Neural cell (in vitro differentiated cells): ENCODE measurements around the gene CBFA2T2. TPM values are rescaled to one million over a fixed set of nuclear protein-coding genes. Genes with fewer than 3 reads are reported as not detected.

Experiments used
- H2AFZ ChIP-seq: fragments of 200-600, 300-800 bp; sonication (generic), shearing (Covaris generic); 2 replicates; pipeline ENCODE4 v1.6.0; 2014; ENCODE audit warnings: low read depth, mild to moderate bottlenecking, antibody characterized with exemption, low read length, moderate library complexity
- H3F3A ChIP-seq: fragments of 200-600 bp; shearing (Covaris generic); 2 replicates; pipeline ENCODE4 v1.6.1; 2016; ENCODE audit warnings: mild to moderate bottlenecking, moderate library complexity, mixed read lengths, antibody characterized with exemption, low read length; ENCODE audit not compliant: insufficient read depth, poor library complexity, severe bottlenecking
- H3K27ac ChIP-seq: fragments of 200-600, 300-800 bp; sonication (generic), shearing (Covaris generic); 2 replicates; pipeline ENCODE4 v1.5.1; 2014; ENCODE audit warnings: mild to moderate bottlenecking, low read length, moderate library complexity
- H3K27me3 ChIP-seq: fragments of 300-800, 200-600 bp; sonication (generic), shearing (Covaris generic); 2 replicates; pipeline ENCODE4 v1.6.0; 2014; ENCODE audit warnings: mild to moderate bottlenecking, low read depth, low read length, moderate library complexity; ENCODE audit not compliant: insufficient read depth
- H3K36me3 ChIP-seq: fragments of 300-800, 200-600 bp; sonication (generic), shearing (Covaris generic); 2 replicates; pipeline ENCODE4 v1.5.1; 2014; ENCODE audit warnings: mild to moderate bottlenecking, antibody characterized with exemption, low read length, moderate library complexity; ENCODE audit not compliant: insufficient read depth
- H3K4me2 ChIP-seq: fragments of 300-800, 200-600 bp; sonication (generic), shearing (Covaris generic); 2 replicates; pipeline ENCODE4 v1.6.0; 2014; ENCODE audit warnings: mild to moderate bottlenecking, low read length
- H3K4me3 ChIP-seq: fragments of 300-800, 200-600 bp; sonication (generic), shearing (Covaris generic); 2 replicates; pipeline ENCODE4 v1.5.1; 2014; ENCODE audit warnings: mild to moderate bottlenecking, low read length, moderate library complexity
- H3K79me2 ChIP-seq: fragments of 200-600 bp; shearing (Covaris generic); replicated peaks from 2 replicates; pipeline ENCODE4 v1.6.0; 2014; ENCODE audit warnings: mild to moderate bottlenecking, low read length, moderate library complexity; ENCODE audit not compliant: insufficient read depth
- H3K9ac ChIP-seq: fragments of 300-800, 200-600 bp; sonication (generic), shearing (Covaris generic); 2 replicates; pipeline ENCODE4 v1.6.1; 2016; ENCODE audit warnings: mild to moderate bottlenecking, low read length, mixed read lengths
- H3K9me2 ChIP-seq: fragments of 200-600 bp; shearing (Covaris generic); 2 replicates; pipeline ENCODE4 v1.6.1; 2016; ENCODE audit warnings: mild to moderate bottlenecking, low read length, mixed read lengths; ENCODE audit not compliant: insufficient read depth
- H3K9me3 ChIP-seq: fragments of 200-600, 300-800 bp; sonication (generic), shearing (Covaris generic); 2 replicates; pipeline ENCODE4 v1.6.1; 2016; ENCODE audit warnings: mild to moderate bottlenecking, mixed run types, low read length, moderate library complexity, mixed read lengths
- H4K20me1 ChIP-seq: fragments of 200-600 bp; shearing (Covaris generic); 2 replicates; pipeline ENCODE4 v1.6.1; 2016; ENCODE audit warnings: mild to moderate bottlenecking, mixed run types; ENCODE audit not compliant: insufficient read depth
- EP300 ChIP-seq: fragments of 450-650 bp; conservative IDR thresholded peaks from 2 replicates; pipeline ENCODE4 v1.6.1; 2014; ENCODE audit warnings: antibody characterized with exemption, mild to moderate bottlenecking, moderate library complexity; ENCODE audit not compliant: poor library complexity, severe bottlenecking
- EZH2 ChIP-seq: fragments of 200-600, 300-800 bp; shearing (Covaris generic), sonication (generic); IDR thresholded peaks from 2 replicates; pipeline ENCODE4 v1.6.1; 2014; ENCODE audit warnings: antibody characterized with exemption, low read length, borderline replicate concordance, mild to moderate bottlenecking; ENCODE audit not compliant: insufficient read depth, poor library complexity, severe bottlenecking
- MXI1 ChIP-seq: fragments of 450-650 bp; conservative IDR thresholded peaks from 2 replicates; pipeline ENCODE4 v1.6.1; 2014; ENCODE audit warnings: antibody characterized with exemption, mild to moderate bottlenecking; ENCODE audit not compliant: poor library complexity, severe bottlenecking
- POLR2AphosphoS5 ChIP-seq: IDR thresholded peaks from 2 replicates; pipeline ENCODE4 v1.6.1; 2012
- RAD21 ChIP-seq: fragments of 450-650 bp; conservative IDR thresholded peaks from 2 replicates; pipeline ENCODE4 v1.6.1; 2014; ENCODE audit warnings: antibody characterized with exemption, mild to moderate bottlenecking, moderate library complexity
- SMC3 ChIP-seq: fragments of 450-650 bp; conservative IDR thresholded peaks from 2 replicates; pipeline ENCODE4 v1.6.1; 2014; ENCODE audit warnings: antibody characterized with exemption, mild to moderate bottlenecking, moderate library complexity; ENCODE audit not compliant: poor library complexity
- TAF1 ChIP-seq: IDR thresholded peaks from 2 replicates; pipeline ENCODE4 v1.6.1; 2012; ENCODE audit warnings: low read depth
- polyA plus RNA-seq: library from polyadenylated mRNA; depleted of rRNA; stranded (reverse); fragments of >200 nt; gene quantifications from 2 replicates; pipeline ENCODE4 v1.2.3, GENCODE V29; 2014
- TF ChIP-seq, protein P1 (sequence below): IDR thresholded peaks from 2 replicates; pipeline ENCODE4 v1.6.1; 2012; ENCODE audit warnings: borderline replicate concordance
- TF ChIP-seq, protein P2 (sequence below): fragments of 450-650 bp; IDR thresholded peaks from 2 replicates; pipeline ENCODE4 v1.5.1; 2014; ENCODE audit warnings: antibody characterized with exemption, mild to moderate bottlenecking, moderate library complexity; ENCODE audit not compliant: poor library complexity, severe bottlenecking

CBFA2T2 gene
- polyA plus RNA-seq, 1 donor from 2014 or later = 15.9 TPM

GRCh38 chr20:33686100-33686983 lies 196.4 kb downstream of the CBFA2T2 start, which contains the start of gene E2F1:
E2F1 (minus strand) TSS chr20:33686385; CDS start chr20:33686264, 121 bp downstream.
- Histone ChIP-seq H3F3A (no peaks in the 10 kb centered on the region), H4K20me1 (no peaks in the 10 kb centered on the region), H3K27me3 (no peaks in the 10 kb centered on the region), H3K36me3 (no peaks in the 10 kb centered on the region), H3K4me2 (peak within 1 kb of the TSS; percentile 39), H3K9me3 (no peaks in the 10 kb centered on the region), H3K79me2 (peaks cover 10% of the 10 kb centered on the region), H2AFZ (peak within 1 kb of the TSS; percentile 96), H3K9ac (peak within 1 kb of the TSS; percentile 63), H3K4me3 (peak within 1 kb of the TSS; percentile 66), H3K27ac (peak within 1 kb of the TSS; percentile 56), H3K9me2 (no peaks in the 10 kb centered on the region)
- TF ChIP-seq, protein P1, sequence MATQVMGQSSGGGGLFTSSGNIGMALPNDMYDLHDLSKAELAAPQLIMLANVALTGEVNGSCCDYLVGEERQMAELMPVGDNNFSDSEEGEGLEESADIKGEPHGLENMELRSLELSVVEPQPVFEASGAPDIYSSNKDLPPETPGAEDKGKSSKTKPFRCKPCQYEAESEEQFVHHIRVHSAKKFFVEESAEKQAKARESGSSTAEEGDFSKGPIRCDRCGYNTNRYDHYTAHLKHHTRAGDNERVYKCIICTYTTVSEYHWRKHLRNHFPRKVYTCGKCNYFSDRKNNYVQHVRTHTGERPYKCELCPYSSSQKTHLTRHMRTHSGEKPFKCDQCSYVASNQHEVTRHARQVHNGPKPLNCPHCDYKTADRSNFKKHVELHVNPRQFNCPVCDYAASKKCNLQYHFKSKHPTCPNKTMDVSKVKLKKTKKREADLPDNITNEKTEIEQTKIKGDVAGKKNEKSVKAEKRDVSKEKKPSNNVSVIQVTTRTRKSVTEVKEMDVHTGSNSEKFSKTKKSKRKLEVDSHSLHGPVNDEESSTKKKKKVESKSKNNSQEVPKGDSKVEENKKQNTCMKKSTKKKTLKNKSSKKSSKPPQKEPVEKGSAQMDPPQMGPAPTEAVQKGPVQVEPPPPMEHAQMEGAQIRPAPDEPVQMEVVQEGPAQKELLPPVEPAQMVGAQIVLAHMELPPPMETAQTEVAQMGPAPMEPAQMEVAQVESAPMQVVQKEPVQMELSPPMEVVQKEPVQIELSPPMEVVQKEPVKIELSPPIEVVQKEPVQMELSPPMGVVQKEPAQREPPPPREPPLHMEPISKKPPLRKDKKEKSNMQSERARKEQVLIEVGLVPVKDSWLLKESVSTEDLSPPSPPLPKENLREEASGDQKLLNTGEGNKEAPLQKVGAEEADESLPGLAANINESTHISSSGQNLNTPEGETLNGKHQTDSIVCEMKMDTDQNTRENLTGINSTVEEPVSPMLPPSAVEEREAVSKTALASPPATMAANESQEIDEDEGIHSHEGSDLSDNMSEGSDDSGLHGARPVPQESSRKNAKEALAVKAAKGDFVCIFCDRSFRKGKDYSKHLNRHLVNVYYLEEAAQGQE = no peak
- TF ChIP-seq RAD21 = peak; percentile 27
- TF ChIP-seq EP300 = no peak
- peak; percentile 44 for TF ChIP-seq POLR2AphosphoS5
- TF ChIP-seq MXI1 = peak; percentile 96
- TF ChIP-seq, protein P2, sequence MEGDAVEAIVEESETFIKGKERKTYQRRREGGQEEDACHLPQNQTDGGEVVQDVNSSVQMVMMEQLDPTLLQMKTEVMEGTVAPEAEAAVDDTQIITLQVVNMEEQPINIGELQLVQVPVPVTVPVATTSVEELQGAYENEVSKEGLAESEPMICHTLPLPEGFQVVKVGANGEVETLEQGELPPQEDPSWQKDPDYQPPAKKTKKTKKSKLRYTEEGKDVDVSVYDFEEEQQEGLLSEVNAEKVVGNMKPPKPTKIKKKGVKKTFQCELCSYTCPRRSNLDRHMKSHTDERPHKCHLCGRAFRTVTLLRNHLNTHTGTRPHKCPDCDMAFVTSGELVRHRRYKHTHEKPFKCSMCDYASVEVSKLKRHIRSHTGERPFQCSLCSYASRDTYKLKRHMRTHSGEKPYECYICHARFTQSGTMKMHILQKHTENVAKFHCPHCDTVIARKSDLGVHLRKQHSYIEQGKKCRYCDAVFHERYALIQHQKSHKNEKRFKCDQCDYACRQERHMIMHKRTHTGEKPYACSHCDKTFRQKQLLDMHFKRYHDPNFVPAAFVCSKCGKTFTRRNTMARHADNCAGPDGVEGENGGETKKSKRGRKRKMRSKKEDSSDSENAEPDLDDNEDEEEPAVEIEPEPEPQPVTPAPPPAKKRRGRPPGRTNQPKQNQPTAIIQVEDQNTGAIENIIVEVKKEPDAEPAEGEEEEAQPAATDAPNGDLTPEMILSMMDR = peak; percentile 65
- no peak for TF ChIP-seq EZH2
- no peak for TF ChIP-seq TAF1
- peak; percentile 53 for TF ChIP-seq SMC3

DNA sequence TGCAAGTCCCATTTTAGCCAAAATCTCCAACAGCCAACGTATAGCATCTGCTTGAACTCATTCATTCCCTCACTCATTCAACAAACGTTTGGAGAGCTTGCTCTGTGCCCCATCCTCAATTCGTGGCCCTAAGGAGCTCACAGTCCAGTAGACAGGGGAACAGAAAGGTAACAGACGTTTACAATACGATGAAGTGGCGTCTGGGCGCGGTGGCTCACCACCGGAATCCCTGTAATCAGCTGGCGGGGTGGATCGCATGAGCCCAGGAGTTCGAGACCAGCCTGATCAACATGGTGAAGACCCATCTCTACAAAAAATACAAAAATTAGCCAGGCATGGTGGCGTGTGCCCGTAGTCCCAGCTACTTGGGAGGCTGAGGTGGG lies 197.1 kb downstream of the CBFA2T2 start:
- H3K9me2 ChIP-seq = no peaks in the 10 kb centered on the region
- TF ChIP-seq, protein P1 = no peak
- TF ChIP-seq EZH2 = no peak
- TF ChIP-seq SMC3 = no peak
- no peak for TF ChIP-seq POLR2AphosphoS5
- TF ChIP-seq EP300 = no peak
- TF ChIP-seq RAD21 = no peak
- TF ChIP-seq TAF1 = no peak
- TF ChIP-seq, protein P2 = no peak
- TF ChIP-seq MXI1 = no peak
- H3K36me3 ChIP-seq = no peaks in the 10 kb centered on the region
- H3K27ac ChIP-seq = peak overlapping the region; percentile 56
- H2AFZ ChIP-seq = peak overlapping the region; percentile 96
- peak overlapping the region; percentile 63 for H3K9ac ChIP-seq
- no peaks in the 10 kb centered on the region for H3F3A ChIP-seq
- H3K27me3 ChIP-seq = no peaks in the 10 kb centered on the region
- peaks cover 10% of the 10 kb centered on the region for H3K79me2 ChIP-seq
- no peak overlapping the region for H3K4me2 ChIP-seq
- H4K20me1 ChIP-seq = no peaks in the 10 kb centered on the region
- H3K4me3 ChIP-seq = peak overlapping the region; percentile 66
- no peaks in the 10 kb centered on the region for H3K9me3 ChIP-seq
